H9 (cell line): ENCODE data around the gene CELF3. TPM values are rescaled to one million over a fixed set of nuclear protein-coding genes. Genes with fewer than 3 reads are reported as not detected.
A peak's percentile ranks its signal among the peaks of the same experiment; 100 is the strongest.

Experiments
- DNase-seq: peaks from one replicate; pipeline ENCODE4 v3.0.0-alpha.2; 2017
- H2AFZ ChIP-seq: one replicate; pipeline ENCODE4 v1.6.1; 2013; ENCODE audit warnings: mild to moderate bottlenecking, low read length, control low read depth, moderate library complexity
- H2AK5ac ChIP-seq: 2 replicates; pipeline ENCODE4 v1.6.1; 2013; ENCODE audit warnings: low read length, control low read depth, mixed read lengths; ENCODE audit not compliant: insufficient read length
- H2BK120ac ChIP-seq: one replicate; pipeline ENCODE4 v1.6.1; 2013; ENCODE audit warnings: low read depth, mild to moderate bottlenecking, low read length, control low read depth, inconsistent platforms; ENCODE audit not compliant: poor library complexity, severe bottlenecking
- H2BK12ac ChIP-seq: 2 replicates; pipeline ENCODE4 v1.6.1; 2013; ENCODE audit warnings: low read length, control low read depth, mixed read lengths, low read depth; ENCODE audit not compliant: insufficient read length
- H2BK15ac ChIP-seq: 2 replicates; pipeline ENCODE4 v1.6.1; 2013; ENCODE audit warnings: low read depth, low read length, control low read depth
- H2BK20ac ChIP-seq: one replicate; pipeline ENCODE4 v1.6.1; 2013; ENCODE audit warnings: low read depth, mild to moderate bottlenecking, low read length, control low read depth, inconsistent platforms; ENCODE audit not compliant: poor library complexity, severe bottlenecking
- H2BK5ac ChIP-seq: 2 replicates; pipeline ENCODE4 v1.6.1; 2013; ENCODE audit warnings: low read length, control low read depth, mixed read lengths; ENCODE audit not compliant: insufficient read length
- H3K14ac ChIP-seq: 2 replicates; pipeline ENCODE4 v1.6.1; 2013; ENCODE audit warnings: low read length, control low read depth; ENCODE audit not compliant: insufficient read depth
- H3K18ac ChIP-seq: 2 replicates; pipeline ENCODE4 v1.6.1; 2013; ENCODE audit warnings: low read depth, mild to moderate bottlenecking, mixed read lengths, low read length, control low read depth; ENCODE audit not compliant: insufficient read length
- H3K23ac ChIP-seq: 2 replicates; pipeline ENCODE4 v1.6.1; 2013; ENCODE audit warnings: low read length, control low read depth, mixed read lengths, low read depth; ENCODE audit not compliant: insufficient read length
- H3K23me2 ChIP-seq: 2 replicates; pipeline ENCODE4 v1.6.1; 2013; ENCODE audit warnings: low read depth, mild to moderate bottlenecking, mixed read lengths, low read length, control low read depth; ENCODE audit not compliant: insufficient read length, poor library complexity, severe bottlenecking
- H3K27ac ChIP-seq: 2 replicates; pipeline ENCODE4 v1.5.1; 2013; ENCODE audit warnings: low read length, control low read depth, mixed read lengths, low read depth; ENCODE audit not compliant: insufficient read length
- H3K27me3 ChIP-seq: 2 replicates; pipeline ENCODE4 v1.6.1; 2013; ENCODE audit warnings: low read length, control low read depth, inconsistent platforms; ENCODE audit not compliant: insufficient read depth
- H3K4ac ChIP-seq: 2 replicates; pipeline ENCODE4 v1.6.1; 2013; ENCODE audit warnings: low read depth, mild to moderate bottlenecking, control low read depth, inconsistent platforms, low read length, moderate library complexity
- H3K4me1 ChIP-seq: 2 replicates; pipeline ENCODE4 v1.6.1; 2013; ENCODE audit warnings: low read length, control low read depth, inconsistent platforms; ENCODE audit not compliant: insufficient read depth
- H3K4me2 ChIP-seq: 2 replicates; pipeline ENCODE4 v1.6.1; 2013; ENCODE audit warnings: low read length, control low read depth, mixed read lengths; ENCODE audit not compliant: insufficient read length, insufficient read depth
- H3K56ac ChIP-seq: 2 replicates; pipeline ENCODE4 v1.6.1; 2013; ENCODE audit warnings: low read depth, mild to moderate bottlenecking, mixed read lengths, low read length, control low read depth; ENCODE audit not compliant: insufficient read length
- H3K79me1 ChIP-seq: 2 replicates; pipeline ENCODE4 v1.6.1; 2013; ENCODE audit warnings: low read depth, mild to moderate bottlenecking, moderate library complexity, low read length, control low read depth, inconsistent platforms; ENCODE audit not compliant: insufficient read depth, poor library complexity, severe bottlenecking
- H3K79me2 ChIP-seq: 2 replicates; pipeline ENCODE4 v1.6.1; 2013; ENCODE audit warnings: low read length, control low read depth, inconsistent platforms; ENCODE audit not compliant: insufficient read depth
- H3K9ac ChIP-seq: 2 replicates; pipeline ENCODE4 v1.6.1; 2013; ENCODE audit warnings: low read length, control low read depth, mixed read lengths; ENCODE audit not compliant: insufficient read length; ENCODE audit errors: extremely low read depth
- H3K9me3 ChIP-seq: one replicate; pipeline ENCODE4 v1.6.1; 2013; ENCODE audit warnings: low read depth, low read length, inconsistent platforms; ENCODE audit not compliant: control insufficient read depth
- H3T11ph ChIP-seq: one replicate; pipeline ENCODE4 v1.6.1; 2013; ENCODE audit warnings: mild to moderate bottlenecking, low read length, control low read depth, inconsistent platforms
- H4K20me1 ChIP-seq: one replicate; pipeline ENCODE4 v1.6.1; 2013; ENCODE audit not compliant: control insufficient read depth, insufficient read length, insufficient read depth
- H4K5ac ChIP-seq: 2 replicates; pipeline ENCODE4 v1.6.1; 2013; ENCODE audit warnings: low read depth, mild to moderate bottlenecking, mixed read lengths, low read length, control low read depth; ENCODE audit not compliant: insufficient read length
- H4K8ac ChIP-seq: replicated peaks from 2 replicates; pipeline ENCODE4 v1.6.1; 2013; ENCODE audit warnings: low read length, control low read depth, mixed read lengths, low read depth; ENCODE audit not compliant: insufficient read length
- H4K91ac ChIP-seq: 2 replicates; pipeline ENCODE4 v1.6.1; 2013; ENCODE audit warnings: low read depth, mild to moderate bottlenecking, moderate library complexity, mixed read lengths, low read length, control low read depth; ENCODE audit not compliant: insufficient read length
- H3K27ac Mint-ChIP-seq, 3 experiments: 2 replicates in 2 of 3; 3 replicates in 1 of 3; pipeline ENCODE4 v1.8.0; 2020 to 2021; ENCODE audit warnings: mixed read lengths in 3 of 3, mild to moderate bottlenecking in 1 of 3, moderate library complexity in 1 of 3
- H3K27me3 Mint-ChIP-seq: 2 replicates; pipeline ENCODE4 v1.8.0; 2021; ENCODE audit warnings: low read depth, mild to moderate bottlenecking, moderate library complexity, mixed read lengths
- H3K36me3 Mint-ChIP-seq, 3 experiments: 2 replicates in 2 of 3; 3 replicates in 1 of 3; pipeline ENCODE4 v1.8.0; 2020 to 2021; ENCODE audit warnings: low read depth in 3 of 3, mixed read lengths in 3 of 3; ENCODE audit not compliant: insufficient read depth in 1 of 3
- H3K4me1 Mint-ChIP-seq, 2 experiments: 2 replicates each; pipeline ENCODE4 v1.8.0; 2020; ENCODE audit warnings: mixed read lengths in 2 of 2
- H3K4me3 Mint-ChIP-seq, 2 experiments: 2 replicates in 1 of 2; 3 replicates in 1 of 2; pipeline ENCODE4 v1.8.0; 2020 to 2021; ENCODE audit warnings: mild to moderate bottlenecking in 2 of 2, mixed read lengths in 2 of 2, moderate library complexity in 1 of 2
- H3K9me3 Mint-ChIP-seq, 2 experiments: 2 replicates in 1 of 2; 3 replicates in 1 of 2; pipeline ENCODE4 v1.8.0; 2020; ENCODE audit warnings: mild to moderate bottlenecking in 2 of 2, mixed read lengths in 2 of 2, moderate library complexity in 1 of 2
- WGBS: extraction: QIAGEN DNeasy Blood & Tissue Kit; methylation state at CpG from one replicate; pipeline ENCODE4 v1.1.7; 2013; ENCODE audit warnings: missing lambda C conversion rate, low lambda C conversion rate, mixed read lengths; ENCODE audit not compliant: insufficient read length; ENCODE audit errors: extremely low coverage; 5-methylcytosine and 5-hydroxymethylcytosine counted together
- total RNA-seq: library from RNA; stranded (reverse); gene quantifications from 2 replicates; pipeline ENCODE4 v1.2.1, GENCODE V29; 2021
- TF ChIP-seq, protein P1 (sequence below): fragments of 200-600 bp; sonication (generic); conservative IDR thresholded peaks from 3 replicates; pipeline ENCODE4 v1.8.0; 2021; ENCODE audit warnings: antibody characterized with exemption, mild to moderate bottlenecking

The CELF3 gene
- total RNA-seq, 1 experiment from 2014 or later = 0.90 TPM

DNA sequence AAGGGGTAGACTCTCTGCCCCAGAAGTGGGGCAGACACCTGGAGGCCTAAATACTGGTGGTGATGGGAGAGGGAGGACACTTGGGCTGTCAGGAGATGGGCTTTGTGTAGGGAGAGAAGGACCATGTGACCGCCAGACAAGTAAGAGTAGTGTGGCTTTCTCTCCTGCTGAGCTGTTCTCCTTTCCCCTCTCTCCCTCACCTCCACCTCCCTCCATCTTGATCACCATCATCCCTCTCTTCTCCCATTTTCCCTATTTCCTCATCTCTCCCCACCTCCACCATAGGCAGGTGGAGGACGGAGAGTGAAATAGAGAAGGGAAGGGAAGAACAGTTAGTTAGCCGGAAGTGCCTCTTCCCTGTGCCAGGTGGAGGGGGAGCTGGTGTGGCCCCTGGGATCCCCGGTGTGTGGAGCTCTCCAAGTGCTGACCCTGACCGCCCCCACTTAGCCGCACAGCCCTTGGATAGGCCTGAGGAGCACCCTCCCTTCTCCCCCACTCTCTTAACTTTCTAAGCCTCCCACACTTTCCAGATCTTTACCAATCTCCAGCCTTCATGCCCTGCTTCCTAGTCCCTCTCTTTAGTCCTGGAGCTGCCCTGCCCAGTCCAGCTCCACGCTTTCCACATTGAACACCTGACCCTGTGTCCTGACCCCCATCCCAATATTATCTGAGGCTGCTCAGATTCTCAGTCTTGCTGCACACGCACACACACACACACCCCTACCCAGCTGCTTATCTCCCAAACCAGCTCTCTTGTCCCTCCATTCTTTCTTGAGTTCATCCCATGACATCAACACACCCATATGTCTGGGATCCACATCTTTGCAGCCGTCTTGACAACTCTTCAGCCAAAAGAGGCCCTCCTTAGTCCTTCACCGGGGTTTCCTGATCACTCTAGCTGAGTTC, 1.5 kb downstream of the CELF3 start:
- Histone ChIP-seq H3K56ac (no peak overlapping the region), H3K14ac (no peak overlapping the region), H4K20me1 (no peaks in the 10 kb centered on the region), H3K79me1 (no peaks in the 10 kb centered on the region), H2AFZ (no peak overlapping the region), H3K79me2 (no peaks in the 10 kb centered on the region), H4K91ac (no peak overlapping the region), H3K23me2 (peaks cover 14% of the 10 kb centered on the region), H3K9ac (no peak overlapping the region), H2BK12ac (no peak overlapping the region), H3T11ph (no peak overlapping the region), H2BK5ac (no peak overlapping the region), H2BK120ac (no peak overlapping the region), H3K27me3 (peaks cover 12% of the 10 kb centered on the region; the same call in 1 of the 2 replicates), H3K4me1 (0 out of 2 replicates have a peak, but pooled peaks cover 4% of the 10 kb centered on the region), H3K4me2 (no peak overlapping the region), H2BK20ac (no peak overlapping the region), H3K4ac (no peak overlapping the region), H3K9me3 (no peaks in the 10 kb centered on the region), H2BK15ac (no peak overlapping the region), H3K27ac (no peak overlapping the region), H3K23ac (no peak overlapping the region), H4K5ac (no peak overlapping the region), H3K18ac (no peak overlapping the region), H2AK5ac (no peak overlapping the region), H4K8ac (no peak overlapping the region)
- Mint-ChIP-seq H3K27me3 (peaks cover 39% of the 10 kb centered on the region), H3K9me3 (no peaks in the 10 kb centered on the region), H3K27ac (peak overlapping the region in 1 of 3 experiments; percentile 17; a peak in 2 of 7 replicates), H3K36me3 (no peaks in the 10 kb centered on the region), H3K4me1 (peaks cover 47 to 54% of the 10 kb centered on the region in 2 experiments), H3K4me3 (peak overlapping the region; percentile 18 to 82; a peak in 3 of 5 replicates)
- DNase-seq = no peak
- TF ChIP-seq, protein P1, sequence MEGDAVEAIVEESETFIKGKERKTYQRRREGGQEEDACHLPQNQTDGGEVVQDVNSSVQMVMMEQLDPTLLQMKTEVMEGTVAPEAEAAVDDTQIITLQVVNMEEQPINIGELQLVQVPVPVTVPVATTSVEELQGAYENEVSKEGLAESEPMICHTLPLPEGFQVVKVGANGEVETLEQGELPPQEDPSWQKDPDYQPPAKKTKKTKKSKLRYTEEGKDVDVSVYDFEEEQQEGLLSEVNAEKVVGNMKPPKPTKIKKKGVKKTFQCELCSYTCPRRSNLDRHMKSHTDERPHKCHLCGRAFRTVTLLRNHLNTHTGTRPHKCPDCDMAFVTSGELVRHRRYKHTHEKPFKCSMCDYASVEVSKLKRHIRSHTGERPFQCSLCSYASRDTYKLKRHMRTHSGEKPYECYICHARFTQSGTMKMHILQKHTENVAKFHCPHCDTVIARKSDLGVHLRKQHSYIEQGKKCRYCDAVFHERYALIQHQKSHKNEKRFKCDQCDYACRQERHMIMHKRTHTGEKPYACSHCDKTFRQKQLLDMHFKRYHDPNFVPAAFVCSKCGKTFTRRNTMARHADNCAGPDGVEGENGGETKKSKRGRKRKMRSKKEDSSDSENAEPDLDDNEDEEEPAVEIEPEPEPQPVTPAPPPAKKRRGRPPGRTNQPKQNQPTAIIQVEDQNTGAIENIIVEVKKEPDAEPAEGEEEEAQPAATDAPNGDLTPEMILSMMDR = no peak
- WGBS = no CpG with 5 or more reads among the region's 10 CpGs
